ENCODE measurements around the gene SNF8. TPM values are rescaled to one million over a fixed set of nuclear protein-coding genes. Genes with fewer than 3 reads are reported as not detected.

Gene SNF8
- polyA plus RNA-seq, 1 donor from 2014 or later = 108 TPM

GRCh38 chr17:48883171-48883570 is 61.5 kb downstream of the SNF8 start:
- Mint-ChIP-seq H3K4me3 (no peak overlapping the region), H3K27me3 (no peaks in the 10 kb centered on the region), H3K9me3 (no peaks in the 10 kb centered on the region), H3K36me3 (no peaks in the 10 kb centered on the region), H3K27ac (no peak overlapping the region), H3K4me1 (peaks cover 4 to 6% (median 6%) of the 10 kb centered on the region in 3 donors)

- Mint-ChIP-seq H3K4me3 (no peak overlapping the region), H3K27me3 (no peaks in the 10 kb centered on the region), H3K27ac (no peak overlapping the region), H3K4me1 (peaks cover 4 to 6% (median 6%) of the 10 kb centered on the region in 3 donors), H3K9me3 (no peaks in the 10 kb centered on the region), H3K36me3 (no peaks in the 10 kb centered on the region)
These were observed 62.4 kb downstream of the SNF8 start for GRCh38 chr17:48882272-48882671.

Other genes starting within 250 kb of the SNF8 start
- gene PRAC1, start 222.3 kb downstream of the SNF8 start, polyA plus RNA-seq = not detected
- gene PRAC2, start 221.7 kb downstream of the SNF8 start, polyA plus RNA-seq = not detected
- not detected for gene HOXB13, start 216.1 kb downstream of the SNF8 start, polyA plus RNA-seq
- gene TTLL6, start 127.6 kb downstream of the SNF8 start, polyA plus RNA-seq = not detected
- gene CALCOCO2, start 113.8 kb downstream of the SNF8 start, polyA plus RNA-seq = 138 TPM
- gene ATP5MC1, start 52.1 kb downstream of the SNF8 start, polyA plus RNA-seq = 192 TPM
- gene UBE2Z, start 36.4 kb downstream of the SNF8 start, polyA plus RNA-seq = 58.1 TPM
- not detected for gene GIP, start 23.8 kb upstream of the SNF8 start, polyA plus RNA-seq
- gene IGF2BP1, start 52.5 kb upstream of the SNF8 start, polyA plus RNA-seq = not detected
- gene B4GALNT2, start 187.9 kb upstream of the SNF8 start, polyA plus RNA-seq = not detected